ENCODE measurements around the gene PIF1.
A peak's percentile ranks its signal among the peaks of the same experiment; 100 is the strongest.
"Not testable (repeated sequence)": the region's sequence is repeated elsewhere in the genome, so short reads cannot be mapped to it uniquely, and the experiment has no call there.

PIF1 gene

DNA sequence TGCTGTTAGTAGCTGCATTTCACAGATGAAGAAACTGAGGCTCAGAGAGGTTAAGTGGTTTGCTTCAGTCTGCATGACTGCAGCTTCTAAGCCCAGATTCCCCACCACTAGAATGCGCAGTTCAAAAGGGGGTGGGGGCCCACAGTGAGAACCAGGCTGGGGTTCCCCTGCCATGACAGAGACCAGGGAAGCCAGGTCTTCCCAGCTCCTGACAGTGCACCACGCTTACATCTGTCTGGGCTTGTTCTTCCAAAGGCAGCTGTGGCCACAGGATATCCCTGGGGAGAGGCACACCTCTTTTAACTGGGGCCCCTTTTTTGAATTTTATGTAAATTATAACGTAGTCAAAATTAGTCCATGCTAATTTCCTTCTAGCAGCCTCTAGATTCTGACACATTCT lies 21.6 kb upstream of the PIF1 start:
- no peak for DNase-seq

DNA sequence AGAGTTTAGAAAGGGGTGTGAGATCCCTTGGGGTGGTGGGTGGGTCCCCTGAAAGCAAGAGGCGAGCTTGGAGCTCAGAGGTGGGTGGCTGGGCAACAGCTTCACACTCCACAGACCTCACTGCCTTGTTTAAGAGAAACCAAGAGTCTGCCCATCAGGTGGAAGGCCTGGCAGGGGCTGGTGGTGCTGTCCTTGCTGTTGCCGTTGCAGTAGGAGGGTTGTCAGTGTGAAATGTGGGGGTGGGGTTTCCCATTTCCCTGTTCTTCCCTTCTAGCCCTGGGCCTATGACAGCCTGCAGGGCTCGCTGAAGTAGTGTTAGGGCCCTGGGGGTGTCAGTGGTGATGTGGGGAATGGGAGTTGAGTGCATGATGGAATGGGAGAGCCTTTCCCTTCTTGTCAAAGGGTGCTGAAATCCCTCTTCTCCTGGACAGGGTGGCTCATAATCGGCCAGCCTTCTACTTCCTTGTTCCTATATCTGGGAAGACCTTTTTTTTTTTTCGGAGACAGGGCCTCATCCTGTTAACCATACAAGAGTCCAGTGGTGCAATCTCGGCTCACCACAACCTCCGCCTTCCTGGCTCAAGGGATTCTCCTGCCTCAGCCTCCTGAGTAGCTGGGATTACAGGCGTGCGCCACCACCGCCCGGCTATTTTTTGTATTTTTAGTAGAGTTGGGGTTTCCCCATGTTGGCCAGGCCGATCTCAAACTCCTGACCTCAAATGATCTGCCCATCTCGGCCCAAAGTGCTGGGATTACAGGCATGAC lies 20.6 kb upstream of the PIF1 start:
- DNase-seq: no peak

DNA sequence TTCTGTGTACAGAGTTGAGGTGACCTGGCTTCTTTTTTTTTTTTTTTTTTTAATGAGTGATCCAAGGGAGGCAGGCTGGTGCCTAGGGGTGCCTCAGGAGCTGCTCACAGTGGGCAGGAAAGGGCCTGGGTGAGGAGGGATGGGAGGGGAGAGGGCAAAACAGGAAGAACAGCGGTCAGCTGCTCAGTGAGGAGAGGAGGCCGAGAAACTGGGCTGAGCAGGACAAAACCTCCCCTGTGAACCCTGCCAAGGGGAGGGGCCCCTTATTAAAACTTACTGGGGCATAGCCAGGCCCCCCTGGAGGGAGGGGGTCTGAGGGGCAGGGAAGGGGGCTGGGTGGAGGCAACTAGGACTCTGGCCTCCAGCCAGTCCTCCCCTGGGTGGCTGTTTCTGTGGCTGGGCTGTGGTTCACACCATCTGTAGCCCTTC lies 19.8 kb upstream of the PIF1 start:
- DNase-seq: no peak

DNA sequence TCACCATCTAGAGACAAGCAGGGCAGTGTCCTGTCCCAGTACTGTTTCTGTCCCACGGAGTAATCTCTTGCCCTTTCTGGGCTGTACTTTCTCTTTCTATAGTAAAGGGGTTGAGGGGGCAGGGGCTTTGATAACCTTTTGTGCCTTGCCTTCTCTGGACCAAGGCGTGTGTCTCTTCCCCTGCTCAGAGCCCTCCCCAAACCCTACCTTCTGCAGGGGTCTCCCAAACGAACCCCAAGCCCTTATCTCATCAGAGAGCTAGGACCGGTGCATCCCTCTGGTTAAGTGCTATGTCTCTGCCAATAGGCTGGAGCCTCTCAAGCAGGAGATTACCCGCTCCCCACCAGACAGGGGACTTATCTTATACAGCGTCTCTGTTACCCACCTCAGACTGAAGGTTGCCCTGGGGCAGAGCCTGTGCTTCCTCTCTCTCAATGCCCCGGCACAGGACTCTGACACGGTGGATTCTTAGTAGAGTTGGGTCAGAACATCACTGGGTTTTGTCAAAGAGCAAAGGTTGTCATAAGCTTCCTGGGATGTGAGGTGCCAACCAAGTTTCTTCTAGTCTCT lies 19.2 kb upstream of the PIF1 start:
- no peak for DNase-seq

DNA sequence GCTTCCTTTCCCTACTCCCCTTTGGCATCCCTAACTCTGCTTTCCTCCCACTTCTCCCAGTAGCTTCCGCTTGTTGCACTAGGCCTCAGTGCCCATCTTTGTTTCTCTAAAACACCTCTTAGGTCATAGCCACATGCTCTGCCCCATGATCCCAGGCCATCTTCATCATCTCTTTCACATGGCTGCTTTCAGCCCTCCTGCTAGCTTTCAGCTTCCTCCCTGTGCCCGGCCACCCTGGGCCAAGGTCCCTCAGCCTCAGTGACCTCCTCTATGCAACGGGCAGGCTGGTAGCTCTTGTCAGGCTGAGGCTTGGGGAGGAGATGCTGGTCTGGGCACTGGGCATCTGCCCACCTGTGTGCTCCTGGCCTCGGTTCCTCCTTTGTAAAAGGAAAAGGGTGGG lies 18.5 kb upstream of the PIF1 start:
- DNase-seq: no peak

DNA sequence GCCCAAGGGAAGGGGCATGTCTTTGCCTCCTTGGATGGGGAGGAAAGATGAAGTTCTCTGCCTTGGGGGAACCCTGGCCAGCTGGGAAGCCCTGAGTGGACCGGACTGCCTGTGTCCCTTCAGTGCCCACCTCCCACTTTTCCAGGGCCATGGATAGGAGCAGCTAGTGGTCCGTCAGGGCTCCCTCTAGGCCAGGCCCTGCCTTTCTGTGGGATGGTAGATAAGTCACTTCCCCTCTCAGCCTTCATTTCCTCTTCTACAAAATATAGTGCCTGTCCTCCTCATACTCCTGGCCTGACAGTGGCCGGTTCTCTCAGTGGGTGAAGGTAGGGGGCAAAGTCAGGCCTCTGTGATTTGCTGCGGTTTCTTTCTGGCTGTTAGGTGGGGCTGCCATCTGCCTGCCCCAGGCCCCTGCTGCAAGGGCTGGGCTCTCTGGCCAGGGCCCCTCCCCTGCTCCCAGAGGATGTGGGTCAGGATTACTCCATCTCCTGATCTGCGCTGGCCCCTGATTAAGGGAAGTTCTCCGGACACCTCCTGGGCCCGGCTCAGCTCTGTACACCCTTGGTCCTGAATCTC lies 17.6 kb upstream of the PIF1 start:
- no peak for DNase-seq

DNA sequence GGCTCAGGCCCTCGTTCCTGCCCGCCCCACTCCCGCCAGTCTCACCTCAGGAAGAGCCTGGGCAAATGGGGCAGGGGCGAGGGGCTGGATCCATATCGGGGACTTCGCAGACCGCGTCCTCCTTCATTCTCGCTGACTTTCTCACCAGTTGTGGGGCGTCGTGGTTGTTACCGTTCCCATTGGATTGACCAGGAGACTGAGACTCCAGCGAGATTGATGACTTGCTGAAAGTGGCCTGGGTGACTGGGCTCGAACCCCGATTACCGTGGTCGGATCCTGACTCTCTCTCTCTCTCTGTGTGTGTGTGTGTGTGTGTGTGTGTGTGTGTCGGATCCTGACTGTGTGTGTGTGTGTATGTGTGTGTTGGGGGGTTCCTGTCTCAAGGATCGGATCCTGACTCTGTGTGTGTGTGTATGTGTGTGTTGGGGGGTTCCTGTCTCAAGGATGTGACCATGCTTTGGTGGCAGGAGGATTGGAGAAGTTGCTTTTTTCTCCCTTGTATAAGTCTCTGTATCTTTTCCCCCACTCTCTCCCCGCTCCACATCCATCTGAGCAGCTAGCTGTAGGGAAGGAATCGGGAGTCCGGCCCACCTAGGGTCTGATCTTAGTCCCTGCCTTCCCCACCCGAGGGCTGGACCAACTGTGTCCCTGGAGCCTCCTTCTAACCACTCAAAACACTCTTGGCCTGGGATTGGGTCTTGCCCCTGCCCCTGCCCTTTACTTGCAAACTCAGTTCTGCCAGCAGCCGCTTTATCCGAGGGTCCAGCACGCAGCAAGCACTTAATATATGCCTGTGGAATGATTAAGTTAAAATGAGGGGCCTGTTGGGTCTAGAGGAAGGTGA lies 16.9 kb upstream of the PIF1 start:
- DNase-seq: no peak

DNA sequence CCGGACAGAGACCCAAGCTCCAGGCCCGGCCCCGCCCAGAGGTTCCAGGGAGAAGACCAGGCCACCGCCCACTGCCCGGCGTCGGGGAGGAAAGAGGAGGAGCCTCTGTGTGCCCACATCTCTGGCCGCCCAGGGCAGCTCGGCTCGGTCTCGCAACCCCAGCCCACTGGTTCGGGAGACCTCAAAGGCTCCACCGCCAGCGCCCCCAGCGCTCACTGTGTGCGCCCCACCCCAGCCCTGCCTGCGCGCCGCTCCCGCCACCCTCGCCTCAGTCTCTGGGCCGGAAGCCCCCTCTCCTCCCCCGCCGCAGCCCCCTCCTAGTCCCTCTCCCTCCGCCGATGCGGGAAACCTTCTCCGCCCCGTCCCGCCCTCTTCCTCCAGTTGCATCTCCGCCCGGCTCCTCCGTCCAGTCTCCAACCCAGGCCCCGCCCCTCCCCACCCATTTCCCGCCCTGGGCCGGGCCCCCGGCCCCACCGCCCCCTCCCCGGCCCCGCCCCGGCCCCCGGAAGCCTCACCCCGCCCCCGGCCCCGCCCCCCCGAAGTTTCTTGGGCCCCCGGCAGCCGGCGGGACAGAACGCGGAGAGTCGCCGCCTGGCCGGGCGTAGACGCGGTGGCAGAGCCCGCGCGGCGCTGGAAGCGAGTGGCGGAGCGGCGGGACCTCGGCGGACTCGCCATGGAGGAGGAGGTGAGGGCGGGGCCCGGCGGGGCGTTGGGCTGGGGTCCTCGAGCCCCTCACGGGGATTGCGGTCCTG lies 16.1 kb upstream of the PIF1 start, which contains the start of gene PLEKHO2:
TSS of gene PLEKHO2 (plus strand) at position 572 of the 752 bp plus-strand sequence. CDS start at position 674, 102 bp downstream.
- peak; percentile 94 for DNase-seq

DNA sequence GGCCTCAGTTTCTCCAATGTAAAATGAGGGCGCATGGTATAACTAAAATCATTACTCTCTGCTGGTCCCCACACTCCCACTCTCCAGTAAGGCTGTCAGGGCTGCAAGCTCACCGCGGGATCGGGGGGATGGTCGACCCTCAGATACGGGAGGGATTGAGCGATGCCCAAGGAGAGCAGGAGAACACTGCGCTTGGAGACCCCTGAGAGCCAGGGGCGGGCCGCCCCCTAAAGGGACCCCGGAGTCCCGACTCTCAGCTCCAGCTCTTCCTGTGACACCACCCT lies 15.6 kb upstream of the PIF1 start:
- no peak for DNase-seq

DNA sequence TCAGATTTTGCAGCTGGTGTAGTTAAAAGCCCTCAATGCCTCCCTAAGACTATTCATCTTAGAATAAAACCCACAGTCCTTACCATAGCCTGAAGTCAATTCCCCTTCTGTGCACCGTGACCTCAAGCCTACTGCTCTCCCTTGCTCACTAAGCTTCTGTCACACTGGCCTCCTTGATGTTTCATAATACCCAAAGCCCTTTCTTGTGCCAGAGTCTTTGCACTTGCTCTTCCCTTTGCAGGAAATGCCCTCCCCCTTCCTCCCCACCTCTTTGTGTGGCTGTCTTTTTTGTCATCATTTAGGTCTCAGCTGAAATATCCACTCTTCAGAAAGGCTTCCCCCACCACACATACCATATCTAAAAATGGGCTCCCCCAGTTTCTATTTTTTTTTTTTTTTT lies 12.1 kb upstream of the PIF1 start:
- DNase-seq: peak; percentile 74

DNA sequence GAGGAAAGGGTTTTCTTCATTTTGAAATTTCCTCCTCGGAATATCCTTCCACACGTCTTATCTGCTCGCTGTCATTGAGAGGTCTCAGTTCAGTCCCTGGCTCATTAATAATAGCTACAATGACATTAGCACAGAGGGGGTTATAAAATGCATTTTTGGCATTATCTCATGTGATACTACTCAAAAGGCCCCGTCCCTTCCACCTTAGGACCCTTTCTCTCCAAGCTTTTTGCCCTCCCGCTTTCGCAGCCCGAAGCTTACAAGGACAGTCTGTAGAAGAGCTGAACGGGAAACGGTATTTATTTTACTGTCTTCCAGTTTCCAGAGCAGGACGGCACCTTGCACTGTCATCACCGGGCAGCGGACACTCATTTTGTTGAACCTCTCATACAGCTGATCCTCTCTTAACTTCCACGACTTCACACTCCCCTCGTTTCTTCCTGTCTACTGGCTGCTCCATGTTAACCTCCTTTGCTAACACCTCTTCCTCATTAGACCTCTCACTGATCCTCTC lies 10.6 kb upstream of the PIF1 start:
- DNase-seq: no peak

DNA sequence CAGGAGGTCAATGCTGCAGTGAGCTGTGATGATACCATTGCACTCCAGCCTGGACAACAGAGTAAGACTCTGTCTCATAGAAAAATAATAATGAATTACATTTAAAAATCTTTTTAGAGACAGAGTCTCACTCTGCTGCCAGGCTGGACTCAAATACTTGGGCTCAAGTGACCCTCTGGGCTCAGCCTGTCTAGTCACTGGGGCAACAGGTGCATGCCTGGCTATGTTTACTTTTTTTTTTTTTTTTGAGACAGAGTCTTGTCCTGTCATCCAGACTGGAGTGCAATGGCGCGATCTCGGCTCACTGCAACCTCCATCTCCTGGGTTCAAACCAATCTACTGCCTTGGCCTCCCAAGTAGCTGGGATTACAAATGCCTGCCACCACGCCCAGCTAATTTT lies 8.2 kb upstream of the PIF1 start:
- DNase-seq: no peak

DNA sequence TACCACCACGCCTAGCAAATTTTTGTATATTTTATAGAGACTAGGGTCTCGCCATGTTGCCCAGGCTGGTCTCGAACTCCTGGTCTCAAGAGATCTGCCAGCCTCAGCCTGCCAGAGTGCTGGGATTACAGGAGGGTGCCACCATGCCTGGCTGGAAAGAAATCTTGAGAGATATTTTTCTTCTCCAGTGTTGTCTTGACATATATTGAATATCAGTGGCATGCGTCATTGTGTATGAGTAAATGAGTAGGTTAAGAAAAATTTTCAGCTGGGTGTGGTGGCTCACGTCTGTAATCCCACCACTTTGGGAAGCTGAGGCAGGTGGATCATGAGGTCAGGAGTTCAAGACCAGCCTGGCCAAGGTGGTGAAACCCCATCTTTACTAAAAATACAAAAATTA lies 3.5 kb upstream of the PIF1 start:
- no peak for DNase-seq

DNA sequence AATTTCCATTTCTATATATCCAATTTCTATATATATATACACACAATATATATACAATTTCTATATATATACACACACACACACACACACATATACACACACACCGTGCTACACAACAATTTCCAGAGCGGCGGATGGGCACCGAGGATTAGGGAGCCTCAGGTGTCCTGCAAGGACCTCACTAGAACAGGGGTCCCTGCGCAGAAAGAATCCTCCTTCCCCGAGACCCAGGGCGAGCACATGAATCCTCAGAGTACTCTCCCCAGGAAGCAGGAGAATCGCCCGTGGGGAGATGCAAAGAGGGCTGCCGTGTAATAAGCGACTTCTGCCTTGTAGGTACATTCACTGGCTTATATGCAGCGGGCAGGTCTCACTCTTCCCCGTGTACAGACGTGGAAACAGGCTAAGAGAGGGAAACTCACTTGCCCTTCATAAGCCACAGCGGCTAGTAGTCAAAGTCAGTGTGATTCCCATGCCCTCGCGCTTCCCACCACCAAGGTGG lies 467 bp downstream of the PIF1 start:
- DNase-seq: no peak

DNA sequence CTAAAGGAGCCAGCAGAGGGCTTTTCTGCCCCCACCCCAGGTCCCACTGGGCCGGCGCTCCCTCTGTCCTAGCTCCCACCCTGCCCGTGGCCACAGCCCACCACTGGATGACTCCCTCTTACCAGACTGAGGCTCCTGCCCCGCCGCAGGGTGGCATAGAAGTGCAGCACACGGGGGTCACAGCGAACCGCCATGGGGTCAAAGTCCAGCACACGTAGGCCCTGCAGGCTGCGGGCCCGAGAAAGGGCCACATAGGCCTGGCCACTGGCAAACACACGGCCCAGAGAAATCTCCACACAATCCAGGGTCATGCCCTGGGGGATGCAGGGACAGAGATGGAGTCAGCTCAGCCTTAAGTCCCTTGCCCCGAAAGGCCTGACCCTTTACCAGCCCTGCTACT lies 9.0 kb downstream of the PIF1 start:
- DNase-seq: no peak

DNA sequence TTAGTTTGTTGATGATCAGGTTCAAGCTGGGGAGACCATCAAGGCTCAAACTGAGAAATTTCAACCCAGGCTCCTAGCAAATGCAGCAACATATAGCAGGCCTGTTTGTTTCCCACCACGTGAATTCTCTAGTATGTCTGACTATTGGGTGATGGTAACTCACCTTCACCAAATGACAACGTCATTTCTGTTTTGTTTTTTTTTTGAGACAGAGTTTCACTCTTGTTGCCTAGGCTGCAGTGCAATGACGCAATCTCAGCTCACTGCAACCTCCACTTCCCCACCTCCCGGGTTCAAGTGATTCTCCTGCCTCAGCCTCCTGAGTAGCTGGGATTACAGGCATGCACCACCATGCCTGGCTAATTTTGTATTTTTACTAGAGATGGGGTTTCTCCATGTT lies 10.5 kb downstream of the PIF1 start:
- not testable (repeated sequence) for DNase-seq

DNA sequence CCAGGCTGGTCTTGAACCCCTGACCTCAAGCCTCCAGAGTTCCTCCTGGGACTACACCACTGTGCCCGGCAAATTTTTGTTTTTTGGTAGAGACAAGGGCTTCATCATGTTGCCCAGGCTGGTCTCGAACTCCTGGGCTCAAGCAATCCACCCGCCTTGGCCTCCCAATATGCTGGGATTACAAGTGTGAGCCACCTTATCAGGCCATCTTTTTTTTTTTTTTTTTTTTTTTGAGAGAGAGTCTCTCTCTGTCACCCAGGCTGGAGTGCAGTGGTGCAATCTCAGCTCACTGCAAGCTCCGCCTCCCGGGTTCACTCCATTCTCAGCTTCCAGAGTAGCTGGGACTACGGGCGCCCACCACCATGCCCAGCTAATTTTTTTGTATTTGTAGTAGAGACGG lies 11.2 kb downstream of the PIF1 start:
- not testable (repeated sequence) for DNase-seq

DNA sequence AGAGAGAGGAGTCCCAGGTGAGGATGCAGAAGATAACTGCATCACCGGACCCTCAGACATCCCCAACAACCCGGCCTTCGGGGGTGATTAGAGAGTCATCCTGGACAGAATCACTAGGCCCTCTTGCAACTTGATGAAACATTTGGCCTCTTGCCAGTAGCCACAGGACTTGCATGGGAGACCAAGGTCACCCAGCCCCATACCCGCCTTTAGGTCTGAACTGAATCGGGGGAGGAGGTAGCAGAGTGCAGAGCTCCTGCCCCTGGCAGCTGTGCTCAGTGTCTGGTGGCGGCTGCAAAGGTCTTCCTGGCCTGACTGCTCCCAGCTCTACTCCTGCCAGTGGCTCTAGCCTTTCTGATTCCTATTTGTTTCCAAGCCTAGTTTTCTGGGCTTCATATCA lies 12.4 kb downstream of the PIF1 start:
- no peak for DNase-seq

DNA sequence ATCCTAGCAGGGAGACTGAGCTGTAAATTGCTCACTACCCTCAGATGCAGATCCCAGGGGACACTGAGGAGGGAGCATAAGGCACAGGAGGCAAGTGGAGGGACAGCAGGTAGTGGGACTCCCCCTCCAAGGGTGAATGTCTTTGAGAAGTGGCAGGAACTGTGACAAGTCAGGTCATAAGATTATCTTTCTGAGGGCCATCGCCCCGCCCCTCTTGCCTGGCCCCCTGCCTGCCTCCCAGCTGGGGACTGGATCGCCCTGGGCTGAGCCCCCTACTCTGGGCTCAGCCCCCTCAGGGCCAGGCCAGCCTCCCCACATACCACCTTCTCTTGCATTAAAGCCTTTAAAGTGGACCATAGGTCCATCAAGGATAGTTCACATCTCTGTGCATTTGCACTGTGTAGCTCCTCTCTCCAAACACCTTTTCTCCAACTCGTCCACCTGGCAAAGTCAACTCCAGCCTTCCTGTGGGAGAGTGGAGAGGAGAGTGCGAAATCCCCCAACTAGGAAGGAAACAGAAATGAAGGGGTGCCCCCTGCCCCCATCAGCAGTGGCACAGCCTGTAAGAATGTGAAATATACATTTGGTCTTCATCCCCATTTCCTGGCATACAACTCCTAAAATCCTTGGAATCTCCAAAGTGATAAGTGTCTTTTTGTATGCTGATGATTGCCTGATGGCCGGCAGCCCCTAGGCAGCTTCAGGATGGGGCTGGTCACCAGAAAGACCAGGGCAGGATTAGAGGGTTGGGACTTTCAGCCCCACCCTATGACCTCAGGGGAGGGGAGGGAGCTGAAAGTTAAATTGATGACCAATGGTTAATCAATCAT lies 14.7 kb downstream of the PIF1 start:
- no peak for DNase-seq

DNA sequence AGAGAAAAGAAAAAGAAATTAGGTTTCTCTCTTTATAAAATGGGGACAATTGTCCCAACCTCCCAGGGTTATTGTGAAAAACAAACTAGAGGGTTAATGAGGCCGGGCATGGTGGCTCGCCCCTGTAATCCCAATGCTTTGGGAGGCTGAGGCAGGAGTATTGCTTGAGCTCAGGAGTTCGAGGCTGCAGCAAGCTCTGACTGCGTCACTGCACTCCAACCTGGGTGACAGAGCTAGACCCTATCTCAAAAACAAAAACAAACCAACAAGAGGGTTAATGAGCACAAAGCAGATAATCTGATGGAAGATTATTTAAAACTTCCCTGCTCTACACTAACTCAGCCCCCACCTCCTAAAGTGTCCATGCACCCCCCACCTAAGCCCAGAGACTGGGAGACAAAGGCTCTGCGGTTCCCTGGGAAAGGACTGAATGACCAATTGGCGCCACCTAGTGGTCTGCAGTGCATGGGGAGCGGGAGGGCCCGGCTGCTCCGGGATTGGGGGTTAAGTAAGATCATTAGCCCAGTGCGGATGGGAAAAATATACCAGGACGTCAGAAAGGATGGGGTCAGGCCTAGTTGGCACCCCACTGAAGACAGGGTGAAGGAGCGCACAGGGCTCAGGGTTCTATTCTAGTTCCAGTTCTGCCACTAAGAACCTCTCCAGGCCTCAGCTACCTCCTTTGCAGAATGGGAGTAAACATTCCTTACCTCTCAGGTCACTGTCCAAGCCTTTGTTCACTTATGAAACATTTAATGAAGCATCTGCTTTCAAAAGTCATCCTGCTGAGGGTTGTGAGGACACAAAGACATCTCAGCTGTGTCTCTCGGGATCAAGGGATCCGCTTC lies 15.6 kb downstream of the PIF1 start:
- DNase-seq: peak; percentile 61
